COR-L47 (cell line): ENCODE data around the gene LRRC63.
A peak's percentile ranks its signal among the peaks of the same experiment; 100 is the strongest.
"Not testable (repeated sequence)": the region's sequence is repeated elsewhere in the genome, so short reads cannot be mapped to it uniquely, and the experiment has no call there.

ENCODE experiments used
- DNase-seq: peaks from one replicate; lab custom pipeline; 2025; lab: John Stamatoyannopoulos, UW

The LRRC63 gene

DNA sequence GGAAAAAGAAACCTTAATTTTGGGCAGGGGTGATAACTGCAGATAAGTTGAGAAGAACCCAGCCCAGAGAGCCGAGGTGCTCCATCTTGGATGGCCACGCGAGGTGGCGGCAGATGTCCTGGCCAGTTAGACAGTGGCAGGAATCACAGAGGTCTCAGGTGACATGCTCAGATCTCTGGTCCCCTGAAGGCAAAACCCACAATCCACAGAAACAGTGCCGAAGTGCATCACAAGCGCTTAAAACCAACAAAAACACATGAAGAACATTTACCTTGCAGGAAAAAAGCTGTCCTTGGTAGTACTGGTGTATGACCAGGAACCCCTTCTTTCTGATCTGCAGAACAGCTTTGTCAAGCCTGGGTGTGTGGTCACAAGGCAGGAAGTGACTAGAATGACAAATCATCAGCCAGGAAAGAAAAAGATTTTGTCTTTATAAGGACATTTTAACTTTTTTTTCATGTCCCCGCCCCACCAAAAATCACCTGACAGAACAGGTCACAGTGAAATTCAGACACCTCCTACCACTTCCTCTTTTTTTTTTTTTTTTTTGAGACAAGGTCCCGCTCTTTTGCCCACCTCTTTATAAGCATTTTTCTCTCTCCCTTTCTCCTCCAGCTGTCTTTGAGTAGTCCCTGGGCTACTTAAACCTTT is 29.8 kb upstream of the LRRC63 start, which contains the start of gene LCP1:
TSS of gene LCP1 (minus strand) at position 338 of the 651 bp plus-strand sequence. CDS start 22,515 bp downstream, outside the sequence.
- DNase-seq = no peak

DNA sequence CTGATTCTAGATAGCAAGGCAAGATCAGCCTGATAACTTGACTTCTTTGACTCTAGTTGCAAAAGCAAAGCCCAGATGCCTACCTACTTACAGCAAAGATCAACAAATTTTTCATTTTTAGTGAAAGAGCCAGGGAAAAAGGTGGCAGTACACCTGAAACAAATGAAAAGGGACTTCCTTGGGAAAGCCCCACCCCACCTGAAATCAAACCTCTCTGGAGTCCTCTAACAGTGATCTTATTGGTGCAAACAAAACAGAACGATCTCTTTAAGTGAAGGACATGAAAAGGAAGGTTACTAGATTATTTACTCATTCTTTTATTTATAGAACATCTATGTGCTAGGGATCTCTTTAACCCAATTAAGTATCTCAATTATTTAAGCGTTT is 29.2 kb upstream of the LRRC63 start:
- no peak for DNase-seq

DNA sequence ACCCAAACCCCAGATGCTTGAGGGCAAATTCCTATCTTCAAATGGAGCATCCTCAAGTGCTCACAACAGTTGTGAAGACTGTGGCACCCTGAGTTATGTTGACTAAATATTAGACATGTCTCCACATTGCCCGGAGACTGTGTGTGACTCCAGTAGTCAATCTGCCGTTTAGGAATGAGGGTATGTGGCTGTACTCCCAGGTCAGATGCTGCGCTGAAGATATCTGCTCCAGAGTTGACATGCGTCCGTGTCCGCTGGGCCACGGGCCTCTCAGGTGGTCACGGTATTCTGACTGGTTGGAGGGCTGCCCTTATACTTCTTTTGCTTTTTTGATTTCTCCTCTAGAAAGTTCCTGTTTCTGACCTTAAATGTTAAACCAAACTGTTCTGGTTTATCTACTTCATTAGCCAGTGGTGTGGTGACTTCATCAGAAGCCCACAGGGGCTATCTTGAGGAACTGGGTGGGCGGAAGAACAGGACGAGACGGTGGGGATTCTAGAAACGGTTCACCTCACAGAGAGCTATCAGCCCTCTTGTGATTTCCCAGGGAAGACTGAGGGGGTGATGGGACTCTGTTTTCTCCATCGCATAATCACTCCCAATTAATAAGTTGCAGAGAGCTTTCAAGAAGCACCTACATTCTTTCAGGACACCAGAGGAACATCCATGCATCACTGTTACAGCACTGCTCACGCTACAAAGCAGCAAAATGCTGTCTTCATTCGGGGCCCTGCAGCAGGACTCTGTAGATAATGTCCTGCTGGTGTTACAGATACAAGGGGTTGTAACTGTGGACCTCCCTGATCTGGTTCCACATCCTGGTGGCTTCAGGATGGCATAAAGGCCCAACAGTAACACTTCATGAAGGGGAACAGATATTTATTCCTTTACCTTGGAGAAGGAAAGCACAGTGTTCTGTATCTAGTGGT is 28.4 kb upstream of the LRRC63 start:
- no peak for DNase-seq

DNA sequence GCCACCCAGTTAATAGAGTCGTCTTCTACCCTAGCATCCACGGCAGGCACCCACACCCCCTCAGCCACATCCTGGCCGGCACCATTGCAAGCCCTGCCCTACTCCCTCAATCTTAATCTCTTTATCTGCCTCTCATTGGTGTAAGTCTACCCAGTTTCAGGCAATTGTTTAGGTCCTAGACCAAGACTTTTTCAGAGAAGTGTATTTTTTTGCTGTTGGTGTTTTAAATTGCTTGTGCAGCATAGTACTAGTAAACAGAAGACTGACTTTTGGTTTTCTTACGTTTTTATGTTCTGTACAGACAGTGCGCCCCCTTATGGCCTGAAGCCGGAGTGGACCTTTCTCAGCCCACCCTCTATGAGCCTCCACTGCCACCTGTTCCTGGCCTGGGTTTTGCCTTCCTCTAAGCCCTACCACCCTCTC is 27.4 kb upstream of the LRRC63 start:
- DNase-seq = no peak

DNA sequence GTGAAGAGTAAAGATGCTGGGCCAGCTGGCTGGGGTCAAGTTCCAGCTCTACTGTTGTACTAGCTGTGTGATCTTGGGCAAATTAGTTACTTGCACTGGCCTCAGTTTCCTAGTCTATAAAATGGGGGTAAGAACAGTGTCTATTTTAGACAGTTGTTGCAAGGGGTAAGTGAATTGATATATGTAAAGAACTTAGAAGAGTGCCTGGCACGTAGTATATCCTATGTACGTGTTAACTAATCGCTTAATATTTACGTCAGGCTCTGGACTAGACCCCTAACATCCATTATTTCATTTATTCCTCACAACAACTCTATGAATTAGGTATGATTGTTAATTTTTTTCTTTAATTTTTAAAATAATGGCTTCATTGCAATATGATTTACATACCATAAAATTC is 26.1 kb upstream of the LRRC63 start:
- DNase-seq = no peak

DNA sequence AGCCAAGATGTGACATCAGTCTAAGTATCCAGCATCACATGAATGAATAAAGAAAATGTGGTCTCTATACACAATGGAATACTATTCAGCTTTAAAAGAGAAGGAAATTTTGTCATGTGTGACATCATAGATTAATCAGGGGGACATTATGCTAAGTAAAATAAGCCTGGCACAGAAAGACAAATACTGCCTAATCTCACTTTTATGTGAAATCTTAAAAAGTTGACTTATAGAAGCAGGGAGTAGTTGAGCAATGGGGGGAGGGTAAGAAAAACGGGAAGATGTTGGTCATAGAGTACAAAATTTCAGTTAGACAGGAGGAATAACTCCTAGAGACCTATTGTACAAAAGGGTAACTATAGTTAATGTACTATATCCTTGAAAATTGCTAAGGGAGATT is 19.3 kb upstream of the LRRC63 start:
- DNase-seq = no peak

DNA sequence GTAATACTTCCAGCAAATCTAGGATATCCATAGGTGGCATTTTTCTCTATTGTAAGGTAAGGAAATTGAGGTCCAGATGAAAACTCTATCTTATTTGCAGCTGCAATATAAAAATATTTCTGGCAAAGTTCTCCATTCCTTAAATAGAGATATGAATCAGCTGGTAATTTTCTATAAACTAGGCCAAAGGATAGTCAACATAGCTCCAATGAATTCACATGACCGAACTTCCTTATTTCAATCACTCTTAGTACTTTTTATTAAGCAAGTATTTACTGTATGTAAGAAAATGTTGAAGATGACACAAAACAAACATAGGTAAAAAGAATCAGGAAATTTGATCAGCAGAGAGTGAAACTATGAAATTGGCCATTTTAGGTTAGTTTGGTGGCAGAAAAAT is 16.7 kb upstream of the LRRC63 start:
- DNase-seq = no peak

DNA sequence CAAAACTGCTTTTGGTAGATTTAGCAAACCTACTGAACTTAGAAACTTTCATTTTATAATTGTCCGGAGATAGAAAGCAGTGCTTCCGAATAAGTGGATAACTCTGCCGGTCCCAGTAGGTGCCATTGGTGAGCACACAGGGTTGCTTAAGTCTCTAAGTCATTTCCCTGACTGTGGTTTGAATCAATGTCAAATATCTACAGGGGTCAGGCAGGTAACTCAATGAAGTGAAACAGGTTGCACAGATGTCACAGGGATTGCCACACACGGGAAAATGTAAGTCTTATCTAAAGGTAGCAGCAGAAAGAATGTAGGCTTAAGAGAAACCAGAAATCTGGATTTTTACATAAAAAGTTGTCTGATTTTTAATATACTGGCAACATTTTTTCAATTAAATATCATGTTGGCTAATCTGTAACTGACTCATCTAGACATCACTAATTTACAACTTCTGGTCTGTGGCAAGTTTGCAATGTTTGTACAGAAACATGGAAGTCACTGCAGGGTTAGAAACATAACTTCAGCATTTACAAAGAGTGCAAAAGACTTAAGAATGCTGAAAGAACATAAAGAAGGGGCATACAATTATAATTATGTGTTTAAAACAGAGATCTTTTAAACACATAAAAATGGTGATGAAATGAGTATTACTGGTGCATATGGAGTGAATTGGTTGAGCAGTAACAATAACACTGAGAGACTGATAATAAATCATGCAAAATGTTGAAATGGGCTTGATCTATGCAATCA is 14.3 kb upstream of the LRRC63 start:
- no peak for DNase-seq

DNA sequence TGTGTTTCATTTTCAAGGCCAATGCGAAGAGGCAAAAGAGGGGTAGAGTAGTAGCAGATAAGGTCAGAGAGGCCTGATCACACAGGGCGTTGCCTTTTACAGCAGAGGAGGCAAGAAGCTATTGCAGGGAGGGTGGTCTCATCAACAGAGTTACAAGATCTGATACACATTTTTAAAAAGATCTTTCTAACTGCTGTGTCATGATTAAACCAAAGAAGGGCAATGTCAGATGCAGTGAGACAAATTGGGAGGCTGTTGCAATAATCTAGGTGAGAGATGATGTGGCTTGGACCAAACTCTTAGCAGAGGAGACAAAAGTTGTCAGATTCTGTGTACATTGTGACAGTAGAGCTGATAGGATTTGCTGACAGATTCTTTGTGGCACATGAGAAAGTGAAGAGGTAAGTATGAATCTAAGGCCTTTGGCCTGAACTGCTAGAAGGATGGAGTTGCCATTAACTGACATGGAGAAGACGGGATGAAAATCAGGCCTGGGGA is 13.0 kb upstream of the LRRC63 start:
- no peak for DNase-seq

DNA sequence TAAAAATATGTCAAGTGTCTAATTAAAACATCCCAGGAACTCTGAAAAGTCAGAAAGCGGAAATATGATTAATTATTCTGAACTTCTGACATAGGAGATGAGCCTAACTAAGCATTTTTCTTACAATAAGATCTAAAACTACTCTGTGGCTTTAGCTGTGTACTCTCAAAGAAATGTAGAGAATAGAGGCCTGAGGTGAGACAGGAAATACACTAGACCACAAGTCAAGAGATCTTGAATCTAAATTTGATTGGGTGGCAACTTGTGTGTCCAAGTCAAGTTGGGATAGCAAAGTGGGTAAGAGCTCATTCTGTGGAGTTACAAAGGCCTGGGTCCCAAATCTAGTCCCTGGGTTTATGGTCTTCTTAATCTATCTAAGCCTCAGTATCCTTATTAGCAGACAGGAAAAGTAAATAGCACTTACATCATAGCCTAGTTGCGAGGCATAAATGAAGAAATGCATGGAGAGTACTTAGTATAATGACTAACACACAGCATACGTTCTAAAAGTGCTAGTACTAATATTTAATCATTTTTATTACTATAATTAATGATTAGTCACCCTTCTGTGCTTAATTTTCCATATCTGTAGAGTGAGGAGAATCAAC is 9.4 kb upstream of the LRRC63 start:
- DNase-seq = no peak

DNA sequence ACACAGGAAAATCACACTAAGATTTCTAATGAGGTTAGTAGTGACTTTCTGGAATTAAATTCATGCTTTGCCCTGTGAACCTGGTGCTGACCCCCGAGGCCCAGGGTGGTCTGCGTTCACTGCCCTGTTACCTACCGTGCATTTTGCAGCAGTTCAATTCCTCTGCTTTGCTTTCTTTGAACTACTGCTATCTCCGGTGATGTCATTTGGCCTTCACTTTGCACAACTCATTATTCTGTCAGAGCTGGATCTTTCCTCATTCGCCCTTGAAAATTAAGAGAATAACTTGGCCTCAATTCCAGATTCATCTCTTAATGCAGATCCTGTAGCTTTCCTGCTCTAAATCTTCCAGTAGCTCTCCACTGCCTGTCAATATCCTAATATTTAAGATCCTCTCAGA is 8.8 kb upstream of the LRRC63 start:
- no peak for DNase-seq

DNA sequence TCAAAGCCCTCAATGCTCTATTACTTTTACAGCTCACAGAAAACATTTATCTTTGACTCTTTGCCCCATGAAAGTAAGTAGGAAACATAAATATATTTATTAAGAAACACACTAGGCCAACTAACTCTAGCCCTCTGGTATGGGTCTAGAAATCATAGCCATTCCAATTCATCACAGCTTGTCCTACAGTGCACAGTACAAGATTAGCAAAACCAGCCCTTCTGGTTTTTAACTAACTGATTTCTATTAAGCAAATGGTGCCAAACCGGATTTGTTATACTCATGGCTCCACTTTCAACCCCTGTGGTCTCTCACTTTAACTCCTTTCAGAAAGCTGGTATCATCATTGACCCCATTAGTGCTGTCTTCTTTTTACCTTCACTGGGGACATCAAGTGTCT is 5.6 kb upstream of the LRRC63 start:
- DNase-seq = no peak

DNA sequence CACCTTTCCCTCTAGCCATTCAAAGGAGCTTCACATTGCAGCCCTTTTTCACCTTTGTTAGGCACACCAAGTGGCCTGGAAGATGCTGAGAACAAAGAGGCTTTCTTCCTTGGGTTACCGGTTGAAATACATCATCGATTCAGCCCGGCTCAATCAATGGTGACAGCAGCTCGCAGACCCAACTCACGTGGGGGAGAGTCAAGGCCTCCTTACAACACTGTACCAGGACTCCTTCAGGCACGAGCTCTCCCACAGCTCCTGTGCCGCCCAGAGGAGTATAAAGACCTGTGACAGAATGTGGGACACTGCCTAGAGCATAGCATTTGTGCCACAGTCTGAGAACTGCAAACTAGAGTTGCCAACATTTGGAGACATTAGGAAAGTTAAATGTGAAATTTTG is 3.9 kb upstream of the LRRC63 start:
- DNase-seq = no peak

DNA sequence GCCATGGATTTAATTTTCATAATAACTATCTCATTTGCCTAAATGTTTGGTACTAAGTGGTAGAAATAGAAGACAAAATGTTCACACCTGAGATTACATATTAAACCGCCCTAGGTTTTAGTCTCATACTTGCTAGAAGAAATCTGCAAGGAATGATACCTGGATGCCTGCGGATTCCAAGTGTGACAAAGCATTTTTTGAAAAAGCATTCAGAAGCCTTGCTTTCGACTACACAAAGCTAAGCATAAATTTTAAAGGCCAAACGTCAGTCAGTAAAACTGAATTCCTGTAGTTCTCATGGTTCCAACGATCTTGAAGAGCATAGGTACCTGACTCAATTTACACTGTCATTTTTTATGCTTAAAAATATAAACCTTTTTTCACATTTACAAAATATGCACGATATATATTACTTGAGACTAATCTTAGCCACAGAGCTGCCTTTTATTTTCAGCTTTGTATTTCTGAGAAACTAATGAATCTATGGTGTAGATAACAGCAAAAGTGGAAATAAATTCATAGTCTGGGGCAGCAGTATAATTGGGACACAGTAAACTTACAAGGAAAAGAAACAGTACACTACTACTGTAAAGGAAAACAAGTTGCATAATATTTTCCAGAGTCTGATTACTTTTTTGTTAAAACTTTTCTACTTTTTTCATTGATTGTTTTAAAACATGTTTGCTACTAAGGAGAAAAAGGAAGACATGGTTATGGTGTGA is 1.2 kb upstream of the LRRC63 start:
- DNase-seq = no peak

DNA sequence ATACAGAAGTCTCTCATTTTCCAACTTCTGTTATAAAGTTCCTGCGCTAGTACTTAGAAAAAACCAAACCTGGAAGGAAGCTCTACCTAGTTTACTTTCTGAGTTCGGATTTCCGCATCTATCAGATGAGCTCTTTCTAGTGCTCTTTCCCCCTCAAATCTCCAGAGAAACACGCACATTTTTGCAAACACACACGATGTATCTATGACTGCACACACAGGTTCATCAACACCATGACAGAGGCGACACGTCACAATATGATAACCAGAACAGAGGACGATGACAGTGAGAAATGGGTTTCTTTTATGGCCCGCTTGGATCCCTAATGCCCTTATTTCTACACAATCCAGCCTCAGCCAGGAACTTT is 629 bp upstream of the LRRC63 start:
- peak; percentile 1 for DNase-seq

DNA sequence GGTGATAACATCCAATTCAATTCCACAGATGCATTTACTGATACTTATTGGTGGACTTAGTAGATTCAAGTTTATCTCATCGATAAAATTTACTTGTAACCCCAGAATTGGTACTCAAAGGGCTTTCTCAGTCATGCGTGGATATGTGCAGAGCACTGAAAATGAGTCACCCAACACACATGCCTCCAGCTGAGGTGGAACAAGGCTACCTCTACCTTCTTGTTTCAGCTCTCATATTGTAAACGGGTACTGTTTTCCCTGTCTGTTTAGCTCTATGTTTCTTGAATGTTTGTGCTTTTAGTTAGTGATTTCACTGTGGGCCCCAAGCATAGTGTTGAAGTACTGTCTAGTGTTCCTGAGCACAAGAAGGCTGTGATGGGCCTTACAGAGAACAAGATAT is 1.5 kb downstream of the LRRC63 start:
- DNase-seq = no peak

DNA sequence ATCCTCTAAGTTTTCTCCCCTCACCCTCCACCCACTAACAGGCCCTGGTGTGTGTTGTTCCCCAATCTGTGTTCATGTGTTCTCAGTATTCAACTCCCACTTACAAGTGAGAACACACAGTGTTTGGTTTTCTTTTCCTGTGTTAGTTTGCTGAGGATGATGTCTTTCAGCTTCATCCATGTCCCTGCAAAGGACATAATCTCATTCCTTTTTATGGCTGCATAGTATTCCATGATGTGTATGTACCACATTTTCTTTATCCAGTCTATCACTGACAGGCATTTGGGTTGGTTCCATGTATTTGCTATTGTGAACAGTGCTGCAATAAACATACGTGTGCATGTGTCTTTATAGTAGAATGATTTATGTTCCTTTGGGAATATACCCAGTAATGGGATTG is 3.0 kb downstream of the LRRC63 start:
- DNase-seq = not testable (repeated sequence)

DNA sequence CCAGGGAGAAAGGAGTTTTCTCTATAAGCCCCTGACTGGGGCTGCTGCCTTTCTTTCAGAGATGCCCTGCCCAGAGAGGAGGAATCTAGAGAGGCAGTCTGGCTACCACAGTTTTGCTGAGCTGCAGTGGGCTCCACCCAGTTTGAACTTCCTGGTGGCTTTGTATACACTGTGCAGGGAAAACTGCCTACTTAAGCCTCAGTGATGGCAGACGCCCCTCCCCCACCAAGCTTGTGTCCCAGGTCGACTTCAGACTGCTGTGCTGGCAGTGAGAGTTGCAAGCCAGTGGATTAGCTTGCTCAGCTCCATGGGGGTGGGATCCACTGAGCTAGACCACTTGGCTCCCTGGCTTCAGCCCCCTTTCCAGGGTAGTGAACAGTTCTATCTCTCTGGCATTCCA is 8.5 kb downstream of the LRRC63 start:
- DNase-seq = not testable (repeated sequence)

DNA sequence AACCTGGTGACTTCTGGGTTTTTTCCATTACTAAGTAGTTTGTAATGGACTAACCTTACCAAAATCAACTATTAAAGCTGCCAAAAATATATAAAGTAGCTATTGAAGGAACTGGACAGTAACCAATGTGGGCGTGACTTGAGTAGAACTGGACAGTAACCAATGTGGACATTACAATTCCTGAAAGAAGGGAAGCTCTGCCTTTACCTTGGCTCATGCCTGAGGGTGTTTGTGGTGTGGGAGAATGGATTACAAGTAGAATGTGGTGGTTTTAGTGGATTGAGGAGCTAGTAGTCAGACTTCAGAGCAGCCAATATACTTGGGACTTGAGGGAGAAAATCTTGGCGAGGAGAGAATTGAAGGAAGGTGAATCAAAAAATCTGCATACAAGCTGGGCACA is 17.5 kb downstream of the LRRC63 start:
- DNase-seq = no peak

DNA sequence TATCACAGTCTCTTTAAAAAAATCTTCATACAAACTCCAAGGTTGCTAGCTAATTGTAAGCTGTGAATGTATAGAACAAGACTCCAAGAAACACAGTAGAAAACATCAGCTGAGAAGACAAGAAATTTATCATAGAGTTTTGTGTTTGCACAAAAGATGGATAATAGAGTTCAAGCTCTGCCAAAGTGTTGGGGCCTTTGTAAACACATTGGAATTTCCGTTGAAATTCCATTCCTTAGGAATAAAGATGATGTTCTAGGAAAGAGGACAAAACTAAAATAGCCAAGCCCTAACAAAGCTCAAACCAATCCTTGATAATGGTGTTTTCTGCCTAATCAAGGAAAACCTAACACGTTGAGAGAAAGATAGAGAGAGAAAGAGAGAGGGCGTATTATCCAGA is 20.6 kb downstream of the LRRC63 start:
- no peak for DNase-seq

DNA sequence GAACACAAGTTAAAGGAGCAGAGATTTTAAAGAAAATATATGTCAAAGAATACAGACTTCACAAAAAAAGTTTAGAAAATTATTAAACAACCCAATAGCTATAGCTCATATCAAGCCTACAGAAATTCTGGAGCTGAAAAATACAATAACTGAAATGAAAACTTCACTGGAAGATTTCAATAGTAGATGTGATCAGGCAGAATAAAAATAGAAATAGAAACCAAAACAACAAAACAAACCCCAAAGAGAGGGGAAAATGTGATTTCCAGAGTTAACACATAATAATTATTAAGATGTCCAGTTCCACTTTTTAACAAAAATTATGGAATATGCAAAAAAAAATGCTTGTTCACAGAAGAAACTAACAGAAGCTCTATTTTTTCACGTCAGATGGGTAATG is 23.6 kb downstream of the LRRC63 start:
- no peak for DNase-seq

DNA sequence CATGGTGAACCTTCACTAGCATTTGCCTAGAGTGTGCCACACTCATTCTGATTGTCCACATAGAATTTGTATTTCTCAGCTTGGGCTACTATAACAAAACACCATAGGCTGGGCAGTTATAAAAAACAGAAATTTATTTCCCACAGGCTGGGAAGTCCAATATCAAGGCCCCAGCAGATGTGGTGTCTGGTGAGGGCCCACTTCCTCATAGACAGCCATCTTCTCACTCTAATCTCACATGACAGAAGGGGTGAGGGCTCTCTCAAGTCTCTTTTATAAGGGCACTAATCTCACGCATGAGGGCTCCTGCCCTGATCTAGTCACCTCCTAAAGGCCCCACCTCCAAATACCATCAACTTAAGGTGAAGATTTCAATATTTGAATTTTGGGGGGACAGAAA is 53.6 kb downstream of the LRRC63 start:
- no peak for DNase-seq
